ENCODE data around the gene FBXW7. TPM values are rescaled to one million over a fixed set of nuclear protein-coding genes. Genes with fewer than 3 reads are reported as not detected.

Gene FBXW7
- total and polyA plus RNA-seq, 2 of the 8 experiments (the other 6 are each of a cell fraction or from before 2014, with no cell fraction given), result 6.0 to 26.7 TPM

DNA sequence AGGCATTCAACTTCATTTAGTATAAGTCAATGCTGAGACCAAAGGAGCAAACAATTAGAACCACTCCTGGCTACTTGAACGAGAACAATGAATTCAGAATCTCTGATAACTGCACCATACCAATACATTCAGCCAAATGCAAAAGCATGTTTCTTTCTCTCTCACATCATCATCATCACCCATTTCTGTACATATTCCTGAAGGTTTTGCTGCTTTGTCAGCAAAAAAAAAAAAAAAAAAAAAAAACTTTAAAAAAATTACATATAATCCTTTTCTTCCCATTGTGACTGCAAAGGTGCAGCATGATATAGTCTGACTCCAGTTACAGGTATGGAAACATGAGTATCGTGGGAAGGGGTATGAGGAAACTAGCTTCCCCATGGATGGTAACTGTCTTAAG, 35.6 kb downstream of the FBXW7 start:
- Histone ChIP-seq H2AK5ac (ENCODE audit: low read depth, low read length) (no peak overlapping the region), H3K4me1 (replicated peaks in 1 of 4; ENCODE audit: control insufficient read depth in 3 of 4, insufficient read depth in 4 of 4, low read length in 3 of 4) (no peaks in the 10 kb centered on the region), H2BK20ac (ENCODE audit: low read length) (no peak overlapping the region), H3K4ac (replicated peaks; ENCODE audit: insufficient read length, low read depth, low read length) (no peak overlapping the region), H3K18ac (ENCODE audit: extremely low read depth, low read length) (no peak overlapping the region), H4K20me1 (replicated peaks in 1 of 2; ENCODE audit: control insufficient read depth in 1 of 2, insufficient read depth in 2 of 2, low read length in 2 of 2) (peaks cover 0 to 2% of the 10 kb centered on the region in 2 experiments), H3K23ac (ENCODE audit: insufficient read length) (no peak overlapping the region), H3K36me3 (ENCODE audit: control insufficient read depth in 2 of 4, insufficient read depth in 4 of 4, low read length in 3 of 4) (no peaks in the 10 kb centered on the region), H4K91ac (replicated peaks; ENCODE audit: insufficient read length, low read length) (no peak overlapping the region), H3K79me1 (ENCODE audit: low read depth, low read length) (peaks cover 2% of the 10 kb centered on the region; the same call in 1 of the 2 replicates), H3K4me3 (ENCODE audit: extremely low read depth in 1 of 4, insufficient read depth in 2 of 4, low read depth in 3 of 4, low read length in 4 of 4) (no peak overlapping the region), H4K8ac (ENCODE audit: extremely low read depth, insufficient read depth, low read length) (no peak overlapping the region), H4K5ac (ENCODE audit: insufficient read length, low read depth, low read length) (no peak overlapping the region), H2BK120ac (replicated peaks; ENCODE audit: low read depth, low read length) (no peak overlapping the region), H2AFZ (ENCODE audit: low read length) (no peak overlapping the region), H2BK5ac (ENCODE audit: low read depth, low read length) (no peak overlapping the region), H3K27ac (ENCODE audit: low read depth, low read length) (no peak overlapping the region), H3K9ac (replicated peaks in 1 of 4; ENCODE audit: extremely low read depth in 1 of 4, low read depth in 3 of 4, low read length in 3 of 4) (no peak overlapping the region), H3K14ac (ENCODE audit: insufficient read length) (no peak overlapping the region), H3K56ac (replicated peaks; ENCODE audit: insufficient read length, low read depth, low read length) (no peak overlapping the region), H3K9me3 (ENCODE audit: insufficient read depth in 2 of 2, low read depth in 1 of 2, low read length in 1 of 2) (no peaks in the 10 kb centered on the region), H3K27me3 (replicated peaks in 1 of 4; ENCODE audit: control insufficient read depth in 3 of 4, extremely low read depth in 1 of 4, insufficient read depth in 3 of 4, low read length in 3 of 4) (no peaks in the 10 kb centered on the region), H2BK15ac (ENCODE audit: low read length) (no peak overlapping the region), H3K4me2 (ENCODE audit: insufficient read depth in 1 of 2, low read depth in 2 of 2, low read length in 2 of 2) (no peak overlapping the region), H2BK12ac (ENCODE audit: low read depth, low read length) (no peak overlapping the region), H3K23me2 (ENCODE audit: low read depth, low read length) (no peaks in the 10 kb centered on the region), H3K79me2 (ENCODE audit: control insufficient read depth in 1 of 2, insufficient read depth in 2 of 2, low read length in 2 of 2) (peaks cover 0 to 71% of the 10 kb centered on the region in 2 experiments; a peak in 3 of 4 replicates)
- no peak for DNase-seq (ENCODE audit: low read depth in 1 of 2, low spot score in 2 of 2)
- 83% methylated on average over 2 of the region's 2 CpGs; no CpG with 5 or more reads in 1 of the 2 experiments for WGBS, 2 experiments (ENCODE audit: extremely low coverage in 1 of 2, insufficient coverage in 1 of 2, insufficient read length in 1 of 2, insufficient replicate concordance in 2 of 2, low coverage in 1 of 2, low lambda C conversion rate in 2 of 2, missing lambda C conversion rate in 1 of 2)
- FAIRE-seq, result no peak
- POLR2A ChIA-PET (ENCODE audit: partially characterized antibody), result interaction anchor here (0.6 kb wide), 1 partner anchor 14 kb away, joined by 4 read pairs; no protein-coding TSS in a partner anchor
- CTCF ChIA-PET (ENCODE audit: partially characterized antibody), result interaction anchor here (0.6 to 5.5 kb wide), 22 partner anchors 9 to 380 kb away, joined by 3 to 65 read pairs (median 6); no protein-coding TSS in a partner anchor
- TF ChIP-seq EP300 (IDR thresholded peaks at IDR 0.05; ENCODE audit: borderline replicate concordance in 1 of 2, low read depth in 2 of 2, low read length in 2 of 2) (no peak), TAF7 (optimal IDR thresholded peaks at IDR 0.05; ENCODE audit: borderline replicate concordance, low read depth, low read length) (no peak), RNF2 (IDR thresholded peaks at IDR 0.05; ENCODE audit: borderline replicate concordance, low read depth, low read length, missing control alignments, poor library complexity, severe bottlenecking) (no peak)
- TF ChIP-seq, protein P1, sequence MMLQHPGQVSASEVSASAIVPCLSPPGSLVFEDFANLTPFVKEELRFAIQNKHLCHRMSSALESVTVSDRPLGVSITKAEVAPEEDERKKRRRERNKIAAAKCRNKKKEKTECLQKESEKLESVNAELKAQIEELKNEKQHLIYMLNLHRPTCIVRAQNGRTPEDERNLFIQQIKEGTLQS (IDR thresholded peaks at IDR 0.05; ENCODE audit: insufficient read depth, low read depth, low read length), result no peak
